GM12872 (cell line): ENCODE data around the gene WBP11.

ENCODE experiments used
- TF ChIP-seq, protein P1 (sequence below): IDR thresholded peaks from 3 replicates; pipeline ENCODE4 v1.5.1; 2011; ENCODE audit warnings: low read depth, mild to moderate bottlenecking, low read length, moderate library complexity; ENCODE audit not compliant: insufficient read depth

Gene WBP11

DNA sequence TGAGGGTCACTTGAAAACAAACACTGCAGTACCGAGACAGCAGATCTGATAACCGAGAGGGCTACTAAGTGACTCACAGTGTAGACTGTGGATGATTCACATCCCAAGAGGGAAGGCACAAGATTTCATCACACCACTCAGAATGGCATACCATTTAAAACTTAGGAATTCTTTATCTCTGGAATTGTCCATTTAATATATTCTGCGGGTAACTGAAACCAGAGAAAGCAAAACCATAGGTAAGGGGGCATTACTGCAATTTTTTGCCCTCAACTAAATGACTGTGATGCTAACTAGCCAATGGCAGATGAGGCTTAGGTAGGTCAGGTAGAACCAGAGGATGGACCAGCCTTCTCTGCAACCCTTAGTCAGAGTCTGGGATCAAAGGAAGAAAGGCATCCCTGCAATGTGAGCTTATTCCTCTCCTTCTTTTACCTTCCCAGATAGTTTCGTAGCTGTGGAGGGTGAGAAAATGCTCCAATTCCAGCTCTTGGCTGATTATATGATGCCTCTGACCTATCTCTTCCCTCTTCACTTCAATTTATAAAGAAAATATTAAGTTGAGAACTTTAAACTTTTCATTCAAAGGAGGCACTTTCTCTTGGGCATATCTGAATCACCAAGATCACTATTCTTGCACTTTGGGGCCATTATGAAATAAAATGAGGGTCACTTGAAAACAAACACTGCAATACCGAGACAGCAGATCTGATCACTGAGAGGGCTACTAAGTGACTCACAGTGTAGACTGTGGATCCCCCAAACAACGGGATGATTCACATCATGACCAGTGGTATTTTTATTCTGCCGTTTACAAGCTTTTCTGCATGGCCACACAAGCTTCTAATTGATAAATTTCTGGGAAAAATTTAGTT is 33.3 kb upstream of the WBP11 start:
- TF ChIP-seq, protein P1, sequence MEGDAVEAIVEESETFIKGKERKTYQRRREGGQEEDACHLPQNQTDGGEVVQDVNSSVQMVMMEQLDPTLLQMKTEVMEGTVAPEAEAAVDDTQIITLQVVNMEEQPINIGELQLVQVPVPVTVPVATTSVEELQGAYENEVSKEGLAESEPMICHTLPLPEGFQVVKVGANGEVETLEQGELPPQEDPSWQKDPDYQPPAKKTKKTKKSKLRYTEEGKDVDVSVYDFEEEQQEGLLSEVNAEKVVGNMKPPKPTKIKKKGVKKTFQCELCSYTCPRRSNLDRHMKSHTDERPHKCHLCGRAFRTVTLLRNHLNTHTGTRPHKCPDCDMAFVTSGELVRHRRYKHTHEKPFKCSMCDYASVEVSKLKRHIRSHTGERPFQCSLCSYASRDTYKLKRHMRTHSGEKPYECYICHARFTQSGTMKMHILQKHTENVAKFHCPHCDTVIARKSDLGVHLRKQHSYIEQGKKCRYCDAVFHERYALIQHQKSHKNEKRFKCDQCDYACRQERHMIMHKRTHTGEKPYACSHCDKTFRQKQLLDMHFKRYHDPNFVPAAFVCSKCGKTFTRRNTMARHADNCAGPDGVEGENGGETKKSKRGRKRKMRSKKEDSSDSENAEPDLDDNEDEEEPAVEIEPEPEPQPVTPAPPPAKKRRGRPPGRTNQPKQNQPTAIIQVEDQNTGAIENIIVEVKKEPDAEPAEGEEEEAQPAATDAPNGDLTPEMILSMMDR, result no peak

DNA sequence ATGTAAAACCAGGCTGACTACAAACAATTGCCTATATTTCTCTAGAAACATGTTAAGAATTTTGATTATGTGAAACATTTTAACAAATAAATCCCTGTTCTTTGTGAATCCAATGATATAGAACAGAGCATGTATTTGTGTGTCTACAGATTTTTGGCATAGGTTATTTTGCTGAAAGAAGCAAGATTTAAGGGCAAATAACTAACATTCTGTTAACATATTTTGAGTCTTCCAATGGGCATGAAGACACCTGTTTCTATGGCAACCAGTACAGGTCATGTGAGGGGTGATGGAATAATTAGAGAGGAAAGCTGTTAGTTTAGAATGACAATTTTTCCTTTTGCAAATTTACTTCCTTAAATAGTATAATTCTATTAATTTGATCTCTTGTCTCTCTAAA is 31.2 kb upstream of the WBP11 start:
- TF ChIP-seq, protein P1, result no peak

DNA sequence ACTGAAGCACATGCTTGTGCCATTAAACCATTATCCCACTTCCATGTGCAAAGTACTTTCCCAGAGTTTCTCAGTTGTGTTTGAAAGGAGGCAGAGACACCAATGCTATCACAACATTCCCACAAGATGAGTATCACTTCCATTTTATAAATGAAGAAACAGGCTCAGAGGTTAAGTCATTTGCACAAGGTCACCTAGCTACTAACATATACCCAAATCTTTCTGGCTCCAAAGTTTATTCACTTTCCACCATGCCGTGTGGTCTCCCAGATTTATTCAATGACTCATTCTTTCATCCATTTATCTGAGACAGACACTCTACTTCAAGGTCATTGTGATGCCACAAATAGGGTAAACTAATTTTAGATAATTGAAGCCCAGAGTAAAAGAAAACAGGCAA is 30.7 kb upstream of the WBP11 start:
- TF ChIP-seq, protein P1, result no peak

DNA sequence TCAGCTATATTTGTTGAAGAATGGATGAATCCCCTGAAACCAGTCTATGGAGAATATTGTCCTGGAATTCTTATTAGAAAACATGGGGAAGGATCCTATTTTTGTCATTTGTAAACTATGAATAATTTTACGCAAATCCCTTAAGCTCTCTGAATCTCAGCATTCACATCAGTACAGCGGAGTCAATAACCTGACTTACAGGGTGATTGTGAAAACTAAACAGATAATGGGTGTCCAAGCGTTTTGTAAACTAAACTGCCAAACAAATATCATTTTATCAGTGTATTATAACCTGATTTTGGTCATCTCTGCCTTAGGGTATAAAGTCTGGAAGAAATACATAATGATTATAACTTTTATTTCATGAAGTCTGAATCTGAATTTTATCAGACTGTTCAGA is 30.1 kb upstream of the WBP11 start:
- TF ChIP-seq, protein P1, result no peak

DNA sequence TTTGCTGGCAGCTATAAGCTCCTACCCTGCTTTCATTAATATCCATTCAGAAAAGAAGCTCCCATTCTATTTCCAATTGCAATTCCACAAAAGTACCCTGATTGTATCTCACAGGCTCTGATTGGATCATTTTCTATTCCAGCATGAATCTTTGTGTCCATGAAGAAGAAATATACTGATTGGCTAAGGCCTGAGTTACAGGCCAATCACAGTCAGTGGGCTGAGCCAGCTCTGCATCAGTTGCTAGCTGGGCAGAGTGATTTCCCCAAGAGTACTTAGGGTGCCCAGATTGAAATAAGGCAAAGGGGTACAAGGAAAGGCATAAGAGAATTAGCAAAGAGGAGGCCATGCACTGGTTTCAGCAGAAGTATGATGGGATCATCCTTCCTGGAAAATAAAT is 25.6 kb upstream of the WBP11 start:
- TF ChIP-seq, protein P1, result no peak

DNA sequence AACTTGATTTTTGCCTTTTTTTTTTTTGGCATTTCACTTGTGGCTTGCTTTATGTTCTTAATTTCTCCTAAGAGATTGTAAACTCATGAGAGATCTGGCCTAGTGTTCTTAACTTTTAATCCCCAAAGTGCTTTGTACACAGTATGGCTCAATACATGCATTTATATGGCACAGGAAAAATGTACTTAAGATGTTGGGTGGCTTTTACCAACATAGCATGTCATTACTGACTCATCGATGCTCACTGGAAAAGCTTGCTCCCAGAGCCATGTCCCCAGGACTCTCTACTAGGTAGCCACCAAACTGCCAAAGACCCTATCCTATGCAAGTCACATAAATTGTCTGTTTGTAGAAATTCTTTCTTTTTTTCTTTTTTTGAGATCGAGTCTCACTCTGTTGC is 23.8 kb upstream of the WBP11 start:
- TF ChIP-seq, protein P1, result no peak

DNA sequence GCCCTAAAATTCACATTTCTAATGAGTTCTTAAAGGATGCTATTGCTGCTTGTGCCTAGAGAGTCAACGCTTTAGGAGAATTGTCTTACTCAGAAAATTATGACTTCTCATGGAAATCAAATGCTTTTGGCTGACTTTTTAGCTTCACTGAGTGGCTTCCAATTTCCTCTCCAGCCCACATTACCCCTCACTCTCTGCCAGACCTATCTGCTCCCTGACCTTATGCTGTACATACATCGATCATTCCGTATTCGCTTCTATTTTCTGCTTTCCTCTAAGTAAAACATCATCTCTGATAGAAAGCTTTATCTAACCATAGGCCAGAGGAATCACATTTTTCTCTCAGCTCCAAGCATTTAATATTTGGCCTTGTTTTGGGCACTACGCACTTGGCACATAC is 23.2 kb upstream of the WBP11 start:
- TF ChIP-seq, protein P1, result no peak
